ENCODE measurements around the gene SRRT. TPM values are rescaled to one million over a fixed set of nuclear protein-coding genes. Genes with fewer than 3 reads are reported as not detected.

Gene SRRT
- total and polyA plus RNA-seq, 10 of the 15 experiments (the other 5 are each of a cell fraction or from before 2014, with no cell fraction given): 11.1 to 254 (median 111) TPM

DNA sequence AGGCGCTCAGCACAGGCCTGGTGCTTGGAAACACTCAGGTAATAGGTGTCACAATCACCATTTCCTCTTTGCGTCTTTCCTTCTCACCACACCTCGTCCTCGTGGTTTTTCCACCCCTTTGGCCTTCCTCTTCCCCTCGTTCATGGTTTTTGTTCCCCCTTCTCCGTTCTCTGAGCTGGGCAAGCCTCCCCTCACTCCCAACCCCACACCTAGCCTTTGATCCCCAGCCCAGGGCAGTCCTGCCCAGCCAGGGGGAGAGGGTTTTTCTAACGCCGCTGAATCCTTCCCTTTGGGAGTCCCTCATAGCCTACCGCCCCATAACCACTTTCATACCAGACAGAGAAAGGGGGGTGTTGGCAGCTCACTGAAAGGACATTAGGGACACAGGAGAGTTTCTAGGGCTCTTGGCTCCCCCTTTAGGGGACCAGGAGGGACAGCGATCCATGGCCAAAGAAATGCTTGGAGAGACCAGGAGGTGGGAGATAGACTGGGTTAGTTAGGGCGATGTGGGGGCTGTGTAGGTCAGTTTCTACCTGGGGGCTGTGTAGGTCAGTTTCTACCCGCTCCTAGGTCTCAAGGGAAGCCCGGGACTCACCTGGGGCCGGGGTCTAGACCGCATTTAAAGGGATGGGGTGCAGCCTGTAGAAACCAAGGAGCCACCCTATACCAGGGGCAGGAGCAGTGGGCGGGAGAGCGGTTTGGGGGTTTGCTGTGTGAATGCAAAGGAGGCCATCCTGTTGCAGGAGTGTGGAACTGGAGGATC is 49.0 kb upstream of the SRRT start:
- Histone ChIP-seq H3K27me3 (replicated peaks in 1 of 2; ENCODE audit: control insufficient read depth in 2 of 2, insufficient read depth in 2 of 2, low read length in 1 of 2) (peaks cover 12 to 14% of the 10 kb centered on the region in 2 experiments; a peak in 3 of 4 replicates), H3K4me2 (ENCODE audit: control insufficient read depth, insufficient read depth) (no peak overlapping the region)

DNA sequence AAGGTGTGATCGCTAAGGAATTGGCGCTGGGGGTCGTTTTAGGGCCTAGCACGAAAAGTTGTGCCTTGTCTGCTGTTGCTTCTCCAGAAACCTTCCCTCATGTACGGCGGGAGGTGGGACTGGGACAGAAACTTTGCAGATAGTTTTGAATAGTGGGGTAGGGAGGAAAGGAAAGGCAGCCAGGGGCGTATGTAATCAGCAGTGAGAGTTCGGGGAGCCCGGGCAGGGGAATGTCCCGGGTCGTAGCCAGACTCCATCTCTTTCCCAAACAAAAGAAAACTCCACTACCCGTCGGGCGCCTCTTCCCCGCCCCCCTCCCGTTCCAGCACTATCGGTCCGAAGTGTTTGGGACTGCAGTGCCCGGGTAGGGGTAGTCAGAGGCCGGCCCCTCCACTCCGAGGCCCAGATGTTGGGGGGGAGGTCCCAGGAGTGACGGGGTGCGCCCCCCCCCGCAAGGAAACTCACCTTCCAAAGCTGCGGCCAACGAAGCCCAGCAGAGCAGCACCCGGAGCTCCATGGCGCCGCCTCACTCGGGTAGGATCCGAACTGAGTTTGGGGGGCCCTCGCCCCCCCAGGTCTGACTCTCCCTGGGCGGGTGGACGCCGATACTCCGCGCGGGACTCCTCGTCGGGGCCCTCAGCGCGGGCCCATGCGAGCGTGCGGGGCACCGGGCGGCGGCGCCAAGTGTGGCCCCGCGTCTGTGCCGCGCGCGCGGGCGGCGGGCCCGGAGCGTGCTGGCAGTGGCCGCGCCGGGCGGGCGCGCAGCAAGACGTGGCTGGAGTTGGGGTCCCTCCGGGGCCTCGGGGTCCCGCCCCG is 48.2 kb upstream of the SRRT start:
- Histone ChIP-seq H3K36me3 (ENCODE audit: control insufficient read depth in 2 of 2, insufficient read depth in 2 of 2, low read length in 1 of 2) (no peaks in the 10 kb centered on the region), H3K79me2 (ENCODE audit: control insufficient read depth, insufficient read depth, low read length) (no peaks in the 10 kb centered on the region), H3K9me3 (replicated peaks; ENCODE audit: control insufficient read depth, insufficient read depth, low read length) (no peaks in the 10 kb centered on the region), H3K4me1 (ENCODE audit: control insufficient read depth, insufficient read depth, low read length) (no peaks in the 10 kb centered on the region), H3K9ac (ENCODE audit: control insufficient read depth, insufficient read depth, low read length) (no peak overlapping the region), H3K4me2 (ENCODE audit: control insufficient read depth, insufficient read depth) (no peak overlapping the region), H3K27me3 (replicated peaks in 1 of 2; ENCODE audit: control insufficient read depth in 2 of 2, insufficient read depth in 2 of 2, low read length in 1 of 2) (peaks cover 12 to 14% of the 10 kb centered on the region in 2 experiments; a peak in 3 of 4 replicates), H4K20me1 (ENCODE audit: control insufficient read depth, insufficient read depth) (no peaks in the 10 kb centered on the region), H2AFZ (ENCODE audit: control insufficient read depth, low read depth, low read length) (no peak overlapping the region), H3K4me3 (no peak overlapping the region), H3K27ac (ENCODE audit: control insufficient read depth, insufficient read depth) (no peak overlapping the region)
- no peak for FAIRE-seq
- TF ChIP-seq HDAC6 (IDR thresholded peaks at IDR 0.05; ENCODE audit: unreplicated experiment) (peak; percentile 64), TARDBP (IDR thresholded peaks at IDR 0.05; ENCODE audit: borderline replicate concordance) (no peak), YY1 (IDR thresholded peaks at IDR 0.05; ENCODE audit: low read depth, low read length) (no peak), IRF4 (IDR thresholded peaks at IDR 0.05; ENCODE audit: low read depth, low read length) (no peak), YBX1 (IDR thresholded peaks at IDR 0.05) (no peak), SMC3 (IDR thresholded peaks at IDR 0.05; ENCODE audit: borderline replicate concordance, low read length) (no peak)
- TF ChIP-seq, protein P1, sequence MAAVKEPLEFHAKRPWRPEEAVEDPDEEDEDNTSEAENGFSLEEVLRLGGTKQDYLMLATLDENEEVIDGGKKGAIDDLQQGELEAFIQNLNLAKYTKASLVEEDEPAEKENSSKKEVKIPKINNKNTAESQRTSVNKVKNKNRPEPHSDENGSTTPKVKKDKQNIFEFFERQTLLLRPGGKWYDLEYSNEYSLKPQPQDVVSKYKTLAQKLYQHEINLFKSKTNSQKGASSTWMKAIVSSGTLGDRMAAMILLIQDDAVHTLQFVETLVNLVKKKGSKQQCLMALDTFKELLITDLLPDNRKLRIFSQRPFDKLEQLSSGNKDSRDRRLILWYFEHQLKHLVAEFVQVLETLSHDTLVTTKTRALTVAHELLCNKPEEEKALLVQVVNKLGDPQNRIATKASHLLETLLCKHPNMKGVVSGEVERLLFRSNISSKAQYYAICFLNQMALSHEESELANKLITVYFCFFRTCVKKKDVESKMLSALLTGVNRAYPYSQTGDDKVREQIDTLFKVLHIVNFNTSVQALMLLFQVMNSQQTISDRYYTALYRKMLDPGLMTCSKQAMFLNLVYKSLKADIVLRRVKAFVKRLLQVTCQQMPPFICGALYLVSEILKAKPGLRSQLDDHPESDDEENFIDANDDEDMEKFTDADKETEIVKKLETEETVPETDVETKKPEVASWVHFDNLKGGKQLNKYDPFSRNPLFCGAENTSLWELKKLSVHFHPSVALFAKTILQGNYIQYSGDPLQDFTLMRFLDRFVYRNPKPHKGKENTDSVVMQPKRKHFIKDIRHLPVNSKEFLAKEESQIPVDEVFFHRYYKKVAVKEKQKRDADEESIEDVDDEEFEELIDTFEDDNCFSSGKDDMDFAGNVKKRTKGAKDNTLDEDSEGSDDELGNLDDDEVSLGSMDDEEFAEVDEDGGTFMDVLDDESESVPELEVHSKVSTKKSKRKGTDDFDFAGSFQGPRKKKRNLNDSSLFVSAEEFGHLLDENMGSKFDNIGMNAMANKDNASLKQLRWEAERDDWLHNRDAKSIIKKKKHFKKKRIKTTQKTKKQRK (IDR thresholded peaks at IDR 0.05; ENCODE audit: low read depth, low read length): no peak
- ChIA-PET RAD21 (ENCODE audit: unreplicated experiment) (no interaction called here), SMC1A (ENCODE audit: uncharacterized antibody, unreplicated experiment) (no interaction called here), POLR2A (no interaction called here), CTCF (no interaction called here)
- 5% methylated on average over 53 of the region's 71 CpGs for WGBS (ENCODE audit: insufficient coverage, insufficient replicate concordance, low lambda C conversion rate, missing lambda C conversion rate)
- DNase-seq (ENCODE audit: low read depth, low spot score): no peak
- in situ Hi-C loops (cut with MboI) (no loop called here), intact Hi-C loops (cut with micrococcal nuclease; ENCODE audit: unreplicated experiment) (no loop called here)
- BruUV-seq (replicated peaks): no TSS peak
- no peak for ATAC-seq

More for the DNA sequence above, 49.0 kb upstream of the SRRT start:
- TF ChIP-seq RAD21 (IDR thresholded peaks at IDR 0.05; ENCODE audit: insufficient read depth, low read depth, low read length) (peak; percentile 3; the same call in 1 of the 2 replicates), SMAD1 (IDR thresholded peaks at IDR 0.05; ENCODE audit: low read depth, partially characterized antibody) (no peak)
- SMC1A ChIA-PET (ENCODE audit: uncharacterized antibody, unreplicated experiment): interaction anchor here (1.1 kb wide), 1 partner anchor 24 kb away, joined by 3 read pairs; no protein-coding TSS in a partner anchor
- CTCF ChIA-PET: no interaction called here
- Histone ChIP-seq H3K27ac (ENCODE audit: control insufficient read depth, insufficient read depth) (no peak overlapping the region), H3K79me2 (ENCODE audit: control insufficient read depth, insufficient read depth, low read length) (no peaks in the 10 kb centered on the region), H2AFZ (ENCODE audit: control insufficient read depth, low read depth, low read length) (no peak overlapping the region), H3K36me3 (ENCODE audit: control insufficient read depth in 2 of 2, insufficient read depth in 2 of 2, low read length in 1 of 2) (no peaks in the 10 kb centered on the region), H3K9ac (ENCODE audit: control insufficient read depth, insufficient read depth, low read length) (no peak overlapping the region), H3K9me3 (replicated peaks; ENCODE audit: control insufficient read depth, insufficient read depth, low read length) (no peaks in the 10 kb centered on the region), H4K20me1 (ENCODE audit: control insufficient read depth, insufficient read depth) (no peaks in the 10 kb centered on the region), H3K4me1 (ENCODE audit: control insufficient read depth, insufficient read depth, low read length) (no peaks in the 10 kb centered on the region), H3K4me3 (no peak overlapping the region)
- 5% methylated on average over 17 of the region's 17 CpGs for WGBS (ENCODE audit: insufficient coverage, insufficient replicate concordance, low lambda C conversion rate, missing lambda C conversion rate)
- ATAC-seq (no peak), DNase-seq (ENCODE audit: low read depth, low spot score) (no peak), FAIRE-seq (no peak)
- in situ Hi-C loops (cut with MboI): no loop called here
- intact Hi-C loops (cut with micrococcal nuclease; ENCODE audit: unreplicated experiment): no loop called here
- no TSS peak for BruUV-seq (replicated peaks)
- RAD21 ChIA-PET (ENCODE audit: unreplicated experiment): no interaction called here
- POLR2A ChIA-PET: no interaction called here
